H1 (cell line): ENCODE data around the gene RB1. TPM values are rescaled to one million over a fixed set of nuclear protein-coding genes. Genes with fewer than 3 reads are reported as not detected.

Source experiments
- CTCF ChIA-PET: fragments of 300-600 bp; sonication (Branson Sonifier 250); formaldehyde crosslinking; loops from one replicate; lab custom pipeline; 2021; ENCODE audit not compliant: partially characterized antibody; lab: Charles Lee
- POLR2A ChIA-PET: fragments of 300-600 bp; sonication (Branson Sonifier 250); formaldehyde crosslinking; loops from one replicate; lab custom pipeline; 2021; ENCODE audit warnings: inconsistent platforms; ENCODE audit not compliant: partially characterized antibody; lab: Charles Lee
- DNase-seq, 2 experiments: peaks; one replicate each; pipeline versions ENCODE4 v3.0.0 to v3.0.0-alpha.2; 2010 to 2022; ENCODE audit warnings: low spot score in 2 of 2, low read depth in 1 of 2, mixed read lengths in 1 of 2
- FAIRE-seq: peaks from 2 replicates; lab custom pipeline; 2011; peaks lifted over from hg19 to GRCh38; lab: Jason Lieb, UNC
- H2AFZ ChIP-seq: 2 replicates; pipeline ENCODE4 v1.8.1; 2012; ENCODE audit warnings: low read length, inconsistent platforms
- H2AK5ac ChIP-seq: 2 replicates; pipeline ENCODE4 v1.6.1; 2013; ENCODE audit warnings: low read depth, low read length
- H2BK120ac ChIP-seq: replicated peaks from 2 replicates; pipeline ENCODE3; 2013; ENCODE audit warnings: low read depth, low read length, inconsistent platforms
- H2BK12ac ChIP-seq: 2 replicates; pipeline ENCODE4 v1.6.1; 2013; ENCODE audit warnings: low read depth, low read length
- H2BK15ac ChIP-seq: 2 replicates; pipeline ENCODE4 v1.6.1; 2013; ENCODE audit warnings: low read length
- H2BK20ac ChIP-seq: 2 replicates; pipeline ENCODE4 v1.6.1; 2013; ENCODE audit warnings: low read length
- H2BK5ac ChIP-seq: 2 replicates; pipeline ENCODE4 v1.6.1; 2013; ENCODE audit warnings: low read depth, low read length
- H3K14ac ChIP-seq: 2 replicates; pipeline ENCODE4 v1.6.1; 2013; ENCODE audit warnings: inconsistent platforms; ENCODE audit not compliant: insufficient read length
- H3K18ac ChIP-seq: 2 replicates; pipeline ENCODE4 v1.6.1; 2013; ENCODE audit warnings: low read length; ENCODE audit errors: extremely low read depth
- H3K23ac ChIP-seq: 2 replicates; pipeline ENCODE4 v1.6.1; 2013; ENCODE audit warnings: inconsistent platforms; ENCODE audit not compliant: insufficient read length
- H3K23me2 ChIP-seq: 2 replicates; pipeline ENCODE4 v1.6.1; 2013; ENCODE audit warnings: low read depth, low read length
- H3K27ac ChIP-seq: 2 replicates; pipeline ENCODE4 v1.6.1; 2011; ENCODE audit warnings: low read depth, low read length, inconsistent platforms
- H3K27me3 ChIP-seq, 4 experiments: replicated peaks in 1 of 4; 1 replicate in 1 of 4; 2 replicates in 3 of 4; pipeline versions ENCODE4 v1.6.1 to v1.8.1; 2011 to 2013; ENCODE audit warnings: low read length in 3 of 4, mild to moderate bottlenecking in 3 of 4, inconsistent platforms in 2 of 4, mixed read lengths in 2 of 4, moderate library complexity in 1 of 4; ENCODE audit not compliant: control insufficient read depth in 3 of 4, insufficient read depth in 3 of 4; ENCODE audit errors: extremely low read depth in 1 of 4
- H3K36me3 ChIP-seq, 4 experiments: 2 replicates each; pipeline versions ENCODE4 v1.6.1 to v1.8.1; 2011 to 2013; ENCODE audit warnings: mild to moderate bottlenecking in 4 of 4, low read length in 3 of 4, moderate library complexity in 2 of 4, control low read depth in 1 of 4, inconsistent platforms in 1 of 4; ENCODE audit not compliant: insufficient read depth in 4 of 4, control insufficient read depth in 2 of 4
- H3K4ac ChIP-seq: replicated peaks from 2 replicates; pipeline ENCODE3; 2013; ENCODE audit warnings: low read length, low read depth, mixed read lengths, inconsistent platforms; ENCODE audit not compliant: insufficient read length
- H3K4me1 ChIP-seq, 4 experiments: replicated peaks in 1 of 4; 1 replicate in 1 of 4; 2 replicates in 3 of 4; pipeline versions ENCODE4 v1.6.1 to v1.8.1; 2011 to 2013; ENCODE audit warnings: low read length in 3 of 4, inconsistent platforms in 2 of 4, mixed read lengths in 1 of 4; ENCODE audit not compliant: insufficient read depth in 4 of 4, control insufficient read depth in 3 of 4
- H3K4me2 ChIP-seq, 2 experiments: 2 replicates each; pipeline versions ENCODE4 v1.6.1 to v1.8.1; 2011 to 2013; ENCODE audit warnings: low read depth in 2 of 2, low read length in 2 of 2, control low read depth in 1 of 2, inconsistent platforms in 1 of 2, mild to moderate bottlenecking in 1 of 2; ENCODE audit not compliant: insufficient read depth in 1 of 2
- H3K4me3 ChIP-seq, 4 experiments: fragments of 200-600, 300-600 bp in 1 of 4; sonication (generic), shearing (Covaris generic), sonication (Bioruptor Twin) in 1 of 4; 2 replicates each; pipeline versions ENCODE4 v1.5.1 to v1.8.1; 2011 to 2016; ENCODE audit warnings: low read length in 4 of 4, low read depth in 3 of 4, control low read depth in 2 of 4, inconsistent platforms in 2 of 4, mild to moderate bottlenecking in 2 of 4, mixed read lengths in 1 of 4, moderate library complexity in 1 of 4; ENCODE audit not compliant: insufficient read depth in 2 of 4; ENCODE audit errors: extremely low read depth in 1 of 4
- H3K56ac ChIP-seq: replicated peaks from 2 replicates; pipeline ENCODE3; 2013; ENCODE audit warnings: low read depth, mild to moderate bottlenecking, mixed read lengths, low read length, inconsistent platforms; ENCODE audit not compliant: insufficient read length
- H3K79me1 ChIP-seq: 2 replicates; pipeline ENCODE4 v1.6.1; 2013; ENCODE audit warnings: low read depth, low read length, control low read depth
- H3K79me2 ChIP-seq, 2 experiments: 2 replicates each; pipeline versions ENCODE4 v1.6.1 to v1.8.1; 2012 to 2013; ENCODE audit warnings: low read length in 2 of 2, mild to moderate bottlenecking in 2 of 2, inconsistent platforms in 1 of 2; ENCODE audit not compliant: insufficient read depth in 2 of 2, control insufficient read depth in 1 of 2
- H3K9ac ChIP-seq, 4 experiments: replicated peaks in 1 of 4; 1 replicate in 1 of 4; 2 replicates in 3 of 4; pipeline versions ENCODE4 v1.6.1 to v1.8.1; 2011 to 2013; ENCODE audit warnings: low read depth in 3 of 4, low read length in 3 of 4, control low read depth in 2 of 4, mild to moderate bottlenecking in 2 of 4, moderate library complexity in 2 of 4, inconsistent platforms in 1 of 4; ENCODE audit errors: extremely low read depth in 1 of 4
- H3K9me3 ChIP-seq, 2 experiments: 2 replicates each; pipeline versions ENCODE4 v1.6.1 to v1.8.1; 2012 to 2013; ENCODE audit warnings: mild to moderate bottlenecking in 2 of 2, moderate library complexity in 2 of 2, control low read depth in 1 of 2, inconsistent platforms in 1 of 2, low read depth in 1 of 2, low read length in 1 of 2, mixed read lengths in 1 of 2; ENCODE audit not compliant: insufficient read depth in 2 of 2
- H4K20me1 ChIP-seq, 2 experiments: replicated peaks in 1 of 2; 2 replicates each; pipeline versions ENCODE3 to v1.8.1; 2011 to 2013; ENCODE audit warnings: inconsistent platforms in 2 of 2, low read length in 2 of 2, mild to moderate bottlenecking in 1 of 2; ENCODE audit not compliant: insufficient read depth in 2 of 2, control insufficient read depth in 1 of 2
- H4K5ac ChIP-seq: 2 replicates; pipeline ENCODE4 v1.6.1; 2013; ENCODE audit warnings: low read length, low read depth, mixed read lengths, inconsistent platforms; ENCODE audit not compliant: insufficient read length
- H4K8ac ChIP-seq: 2 replicates; pipeline ENCODE4 v1.8.0; 2013; ENCODE audit warnings: mild to moderate bottlenecking, moderate library complexity, low read length, inconsistent platforms; ENCODE audit not compliant: insufficient read depth; ENCODE audit errors: extremely low read depth
- H4K91ac ChIP-seq: replicated peaks from 2 replicates; pipeline ENCODE3; 2013; ENCODE audit warnings: low read length, mixed read lengths, inconsistent platforms; ENCODE audit not compliant: insufficient read length
- CHD2 ChIP-seq: IDR thresholded peaks from 2 replicates; pipeline ENCODE4 v1.6.1; 2012; ENCODE audit warnings: low read length, improper control_type of control experiment
- CREB1 ChIP-seq: IDR thresholded peaks from 2 replicates; pipeline ENCODE4 v1.6.1; 2012; ENCODE audit warnings: inconsistent platforms
- KDM1A ChIP-seq: fragments of 200-600, 300-600 bp; sonication (generic); IDR thresholded peaks from 2 replicates; pipeline ENCODE4 v1.7.1; 2016; ENCODE audit warnings: mild to moderate bottlenecking, low read length, borderline replicate concordance
- MAFK ChIP-seq: IDR thresholded peaks from 2 replicates; pipeline ENCODE4 v1.6.1; 2012; ENCODE audit warnings: low read depth, mild to moderate bottlenecking, improper control_type of control experiment, low read length
- POLR2A ChIP-seq, 2 experiments: IDR thresholded peaks; 1 replicate in 1 of 2; 2 replicates in 1 of 2; pipeline ENCODE4 v1.6.1; 2011; ENCODE audit warnings: low read depth in 2 of 2, low read length in 2 of 2, mild to moderate bottlenecking in 2 of 2; ENCODE audit errors: control extremely low read depth in 1 of 2
- SAP30 ChIP-seq: fragments of 300-600 bp; sonication (generic); IDR thresholded peaks from 2 replicates; pipeline ENCODE4 v1.7.1; 2012; ENCODE audit warnings: low read length, moderate library complexity, mild to moderate bottlenecking, inconsistent platforms; ENCODE audit not compliant: insufficient read depth, insufficient replicate concordance
- SP1 ChIP-seq: IDR thresholded peaks from 2 replicates; pipeline ENCODE4 v1.6.1; 2011; ENCODE audit warnings: low read depth, low read length
- SUZ12 ChIP-seq: fragments of 200-600 bp; sonication (generic); IDR thresholded peaks from 2 replicates; pipeline ENCODE4 v1.6.1; 2012; ENCODE audit warnings: mild to moderate bottlenecking, inconsistent platforms, low read length, moderate library complexity, mixed read lengths
- TBP ChIP-seq: IDR thresholded peaks from 2 replicates; pipeline ENCODE4 v1.6.1; 2011; ENCODE audit warnings: low read depth, low read length, improper control_type of control experiment
- WGBS, 2 experiments: shearing (Covaris generic) in 1 of 2; methylation state at CpG; one replicate each; pipeline versions ENCODE4 v1.1.6 to v1.1.7; 2013 to 2015; ENCODE audit warnings: low lambda C conversion rate in 2 of 2, mixed read lengths in 2 of 2, inconsistent platforms in 1 of 2, low coverage in 1 of 2, missing lambda C conversion rate in 1 of 2; ENCODE audit not compliant: insufficient replicate concordance in 2 of 2, insufficient coverage in 1 of 2, insufficient read length in 1 of 2; ENCODE audit errors: extremely low coverage in 1 of 2, missing lambda C conversion rate in 1 of 2; 5-methylcytosine and 5-hydroxymethylcytosine counted together
- polyA plus RNA-seq, 7 experiments: library from polyadenylated mRNA; depleted of rRNA in 3 of 7; stranded (reverse) in 5 of 7; unstranded in 2 of 7; fragments of >200 nt in 5 of 7; fragments of 200-250 nt in 2 of 7; gene quantifications; 1 replicate in 5 of 7; 2 replicates in 1 of 7; 4 replicates in 1 of 7; pipeline versions ENCODE4 v1.2.1 to v1.2.3, GENCODE V29; 2011 to 2013; ENCODE audit warnings: missing spikeins in 2 of 7, mixed read lengths in 2 of 7
- total RNA-seq: library from RNA; stranded (reverse); fragmentation: NEBNext Ultra II Directional; extraction: Animal tissue kit (Norgen Biotek cat#: 25700); gene quantifications from 2 replicates; pipeline ENCODE4 v1.2.1, GENCODE V29; 2021

Gene RB1
- total and polyA plus RNA-seq, 2 of the 8 experiments (the other 6 are each of a cell fraction or from before 2014, with no cell fraction given): 4.1 to 17.5 TPM

GRCh38 chr13:48415516-48415915 is 112.0 kb downstream of the RB1 start:
- no peak overlapping the region; the same call in 1 of the 2 replicates for H4K8ac ChIP-seq
- H3K23me2 ChIP-seq: no peaks in the 10 kb centered on the region
- WGBS, 2 experiments: 88% methylated on average over 2 of the region's 2 CpGs; no CpG with 5 or more reads in 1 of the 2 experiments
- no peak overlapping the region for H3K23ac ChIP-seq
- H3K4me1 ChIP-seq: peaks cover 3 to 4% (median 3%) of the 10 kb centered on the region in 4 experiments; a peak in 4 of 7 replicates
- no peak overlapping the region for H3K4me2 ChIP-seq
- no peak overlapping the region for H2BK20ac ChIP-seq
- no peak overlapping the region for H2AFZ ChIP-seq
- TF ChIP-seq MAFK (no peak), TBP (no peak), SP1 (no peak), SAP30 (no peak), CHD2 (no peak), SUZ12 (no peak), POLR2A (IDR thresholded peaks at IDR 0.05; ENCODE audit: control extremely low read depth in 1 of 2, low read depth in 2 of 2, low read length in 2 of 2) (no peak), CREB1 (no peak), KDM1A (no peak)
- H2AK5ac ChIP-seq: no peak overlapping the region
- H4K91ac ChIP-seq: no peak overlapping the region
- H3K79me2 ChIP-seq: no peaks in the 10 kb centered on the region
- H3K36me3 ChIP-seq: no peaks in the 10 kb centered on the region
- CTCF ChIA-PET: no interaction called here
- H3K27me3 ChIP-seq: no peaks in the 10 kb centered on the region
- POLR2A ChIA-PET: no interaction called here
- H2BK15ac ChIP-seq: no peak overlapping the region
- no peaks in the 10 kb centered on the region for H4K20me1 ChIP-seq
- H3K4ac ChIP-seq: no peak overlapping the region
- no peak overlapping the region for H3K56ac ChIP-seq
- H2BK12ac ChIP-seq: no peak overlapping the region
- no peak for DNase-seq
- H3K9ac ChIP-seq: no peak overlapping the region
- H3K9me3 ChIP-seq: no peaks in the 10 kb centered on the region; a peak in 1 of 4 replicates
- no peak overlapping the region for H3K14ac ChIP-seq
- no peak overlapping the region for H3K18ac ChIP-seq
- no peaks in the 10 kb centered on the region for H3K79me1 ChIP-seq
- H3K4me3 ChIP-seq: no peak overlapping the region
- no peak overlapping the region for H2BK120ac ChIP-seq
- no peak for FAIRE-seq
- H3K27ac ChIP-seq: no peak overlapping the region
- H2BK5ac ChIP-seq: no peak overlapping the region
- no peak overlapping the region for H4K5ac ChIP-seq
